ENCODE measurements around the gene CEP44.
"Not testable (repeated sequence)": the region's sequence is repeated elsewhere in the genome, so short reads cannot be mapped to it uniquely, and the experiment has no call there.

CEP44 gene

DNA sequence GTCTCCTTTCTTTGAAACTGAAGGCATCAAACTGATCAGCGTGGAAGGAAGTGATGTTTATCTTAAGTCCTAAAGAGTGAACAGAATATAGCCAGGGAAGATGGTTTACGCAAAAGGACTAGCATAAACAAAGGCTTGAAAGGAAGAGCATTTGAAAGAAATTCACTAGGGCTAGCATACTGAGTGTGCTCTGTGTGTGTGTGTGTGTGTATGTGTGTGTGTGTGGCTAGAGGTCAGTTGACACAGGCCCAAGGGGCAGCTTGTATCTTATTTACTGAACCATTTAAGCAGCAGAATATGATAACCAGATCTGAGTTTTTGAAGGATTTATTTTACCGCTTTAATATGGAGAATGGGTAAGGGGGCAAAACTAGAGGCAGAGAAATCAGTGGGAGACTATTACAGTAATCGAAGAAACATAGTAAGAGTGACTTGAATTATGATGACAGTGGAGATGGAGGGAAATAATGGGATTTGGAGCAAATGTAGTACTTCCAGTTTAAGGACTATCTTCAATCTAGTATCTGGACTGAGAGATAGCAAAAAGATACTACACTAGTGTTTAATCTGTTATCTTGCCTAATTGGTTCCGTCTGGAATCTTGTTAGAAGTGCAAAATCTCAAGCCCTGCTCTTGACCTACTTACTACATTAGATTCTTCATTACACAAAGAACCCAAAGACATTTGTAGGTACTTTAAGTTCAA, 36.9 kb downstream of the CEP44 start:
- DNase-seq (ENCODE audit: low read depth, low spot score) = no peak

DNA sequence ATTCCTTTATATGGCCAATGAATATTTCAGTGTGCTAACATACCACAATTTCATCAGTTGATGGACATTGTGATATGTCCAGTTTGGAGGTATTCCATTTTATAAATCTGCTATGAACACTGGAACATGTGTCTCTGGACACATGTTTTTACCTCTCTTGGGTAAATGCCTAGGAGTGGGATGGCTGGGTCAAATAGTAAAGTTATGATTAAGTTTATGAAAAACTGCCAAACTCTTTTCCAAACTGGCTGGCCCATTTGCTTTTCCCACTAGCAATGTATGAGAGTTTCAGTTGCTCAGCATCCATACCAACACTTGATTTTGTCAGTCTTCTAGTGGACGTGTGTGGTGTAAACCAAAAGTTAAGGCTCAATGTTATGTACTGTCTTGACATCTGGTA, 40.5 kb downstream of the CEP44 start:
- DNase-seq (ENCODE audit: low read depth, low spot score) = no peak

DNA sequence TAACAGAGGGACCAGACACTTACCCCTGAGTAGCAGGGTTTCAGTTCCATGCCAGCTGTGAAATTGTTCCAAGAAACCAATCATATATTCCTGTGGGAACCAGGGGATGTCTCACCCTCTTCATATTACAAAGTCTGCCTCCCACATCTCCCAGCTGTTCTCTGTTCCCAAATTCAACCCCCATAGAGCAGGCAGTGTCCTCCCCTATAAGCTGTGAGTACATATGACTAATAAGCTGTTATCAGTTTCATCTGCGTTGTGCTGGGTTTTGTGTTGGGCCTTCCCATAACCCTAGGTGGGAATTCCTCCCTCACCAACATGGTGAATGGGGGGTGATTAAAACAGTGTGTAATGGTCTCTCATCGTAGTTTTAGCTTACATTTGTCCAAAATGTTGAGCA, 41.0 kb downstream of the CEP44 start:
- DNase-seq (ENCODE audit: low read depth, low spot score) = no peak

DNA sequence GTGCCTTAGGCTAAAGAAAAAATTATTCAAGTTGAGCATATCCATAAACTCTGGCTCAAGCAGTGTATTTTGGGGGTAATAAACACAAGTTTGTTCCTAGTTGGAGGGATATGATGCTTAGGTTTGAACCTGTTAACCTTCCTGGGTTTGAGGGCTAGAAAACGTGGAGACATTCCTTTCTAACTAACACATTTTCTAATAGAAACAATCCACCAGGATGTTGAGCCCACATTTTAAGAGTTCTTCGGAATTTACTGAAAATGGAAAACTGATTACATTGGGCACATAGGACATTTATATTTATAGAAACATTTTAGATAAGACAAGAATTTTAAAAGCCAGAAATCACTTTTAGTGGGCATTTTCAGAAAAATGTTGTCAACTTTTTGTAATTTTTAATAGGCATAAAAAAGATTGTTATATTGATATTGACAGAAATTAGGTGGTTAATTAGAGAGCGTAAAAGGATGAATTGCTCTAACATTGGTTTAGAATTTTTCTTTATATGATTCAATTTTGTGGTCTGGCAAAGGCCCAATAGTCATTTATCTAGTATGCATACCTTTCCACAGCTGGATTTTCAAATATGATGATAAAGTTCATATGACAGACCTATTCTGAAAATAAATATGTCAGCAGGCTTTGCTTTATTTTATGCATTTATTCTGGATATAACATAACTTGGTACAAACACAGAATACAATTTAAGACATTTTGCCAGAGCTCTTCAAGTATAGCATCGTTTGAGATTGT, 49.2 kb downstream of the CEP44 start:
- DNase-seq (ENCODE audit: low read depth, low spot score) = no peak

DNA sequence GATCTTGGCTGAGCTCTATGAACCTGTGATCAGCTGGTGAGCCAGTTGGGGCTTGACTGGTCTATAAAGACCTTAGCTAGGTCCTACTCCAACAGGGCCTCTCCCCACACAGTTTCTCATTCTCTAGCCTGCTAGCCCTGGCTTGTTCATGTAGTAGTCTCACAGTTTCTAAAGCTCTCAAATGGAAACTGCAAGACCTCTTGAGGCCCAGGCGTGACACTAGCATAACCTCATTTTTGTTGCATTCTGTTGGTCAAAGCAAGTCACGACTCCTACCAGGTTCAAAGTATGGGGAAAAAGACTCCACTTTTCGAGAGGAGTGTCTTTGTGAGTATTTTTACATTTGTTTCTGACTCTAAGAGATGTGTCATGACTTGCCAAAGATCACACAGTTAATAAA, 50.9 kb downstream of the CEP44 start:
- DNase-seq (ENCODE audit: low read depth, low spot score) = no peak

DNA sequence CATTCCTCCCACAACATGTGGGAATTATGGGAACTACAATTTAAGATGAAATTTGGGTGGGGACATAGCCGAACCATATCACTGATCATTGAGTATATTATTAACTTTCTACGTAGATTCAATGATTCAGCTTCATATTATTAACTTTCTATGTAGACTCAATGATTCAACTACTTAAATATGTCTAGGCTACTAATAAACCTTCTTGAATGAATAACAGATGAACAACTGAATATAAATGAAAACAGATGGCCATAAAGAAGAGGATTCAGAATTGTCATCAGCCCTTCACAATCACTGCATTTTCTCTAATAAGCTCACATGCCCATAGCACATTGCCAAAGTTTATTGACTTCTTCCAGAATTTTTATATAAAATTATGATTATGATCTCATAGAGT, 57.0 kb downstream of the CEP44 start:
- DNase-seq (ENCODE audit: low read depth, low spot score) = no peak

DNA sequence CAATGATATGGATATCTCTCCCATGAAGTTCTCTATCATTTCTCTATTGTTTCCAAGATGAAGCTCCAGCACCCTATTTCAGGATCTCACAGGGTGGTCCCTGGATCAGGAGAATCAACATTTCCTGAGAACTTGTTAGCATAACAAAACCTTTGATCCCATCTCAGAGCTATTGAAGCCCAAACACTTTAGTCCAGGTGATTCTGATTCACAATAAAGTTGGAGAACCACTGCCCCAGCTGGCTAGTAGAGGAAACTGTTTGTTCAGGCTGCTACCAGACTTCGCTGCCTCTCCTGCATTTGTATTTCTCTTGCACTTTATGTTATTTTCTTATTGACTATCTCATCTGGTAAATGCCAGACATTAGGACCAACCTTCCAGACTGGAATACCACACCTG, 65.4 kb downstream of the CEP44 start:
- no peak for DNase-seq (ENCODE audit: low read depth, low spot score)

DNA sequence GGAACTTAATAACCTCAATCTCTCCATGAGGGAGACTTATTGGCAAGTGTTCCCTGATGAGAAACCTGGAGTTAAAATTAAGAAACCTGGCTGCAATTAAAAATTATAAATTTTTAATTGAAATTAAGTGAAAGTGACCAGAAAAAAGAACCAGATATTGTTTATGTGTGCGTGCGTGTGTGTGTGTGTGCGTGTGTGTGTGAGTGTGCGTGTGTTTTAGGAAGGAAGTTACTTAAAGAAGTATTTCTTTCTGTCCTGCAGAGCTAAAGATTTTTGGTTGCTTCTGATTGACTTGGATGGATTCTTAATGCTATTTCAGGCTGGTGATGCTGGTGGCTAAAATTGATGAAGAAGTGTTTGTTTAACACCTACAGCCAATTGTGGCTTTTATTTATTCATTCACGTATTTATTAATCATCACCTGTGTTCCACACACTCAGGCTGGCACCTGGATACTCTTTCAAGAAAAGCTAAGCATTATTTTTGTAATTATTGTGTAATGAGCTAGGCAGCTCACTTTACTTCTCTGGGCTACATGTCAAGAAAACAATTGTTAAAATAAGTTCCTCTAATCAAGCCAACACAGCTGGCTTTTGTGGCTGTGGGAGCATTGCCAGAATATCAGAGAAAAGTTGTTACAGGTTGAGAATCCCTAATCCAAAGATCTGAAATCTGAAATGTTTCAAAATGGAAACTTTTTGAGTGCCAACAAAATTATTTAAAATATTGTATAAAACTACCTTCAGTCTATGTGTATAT, 68.5 kb downstream of the CEP44 start:
- no peak for DNase-seq (ENCODE audit: low read depth, low spot score)

DNA sequence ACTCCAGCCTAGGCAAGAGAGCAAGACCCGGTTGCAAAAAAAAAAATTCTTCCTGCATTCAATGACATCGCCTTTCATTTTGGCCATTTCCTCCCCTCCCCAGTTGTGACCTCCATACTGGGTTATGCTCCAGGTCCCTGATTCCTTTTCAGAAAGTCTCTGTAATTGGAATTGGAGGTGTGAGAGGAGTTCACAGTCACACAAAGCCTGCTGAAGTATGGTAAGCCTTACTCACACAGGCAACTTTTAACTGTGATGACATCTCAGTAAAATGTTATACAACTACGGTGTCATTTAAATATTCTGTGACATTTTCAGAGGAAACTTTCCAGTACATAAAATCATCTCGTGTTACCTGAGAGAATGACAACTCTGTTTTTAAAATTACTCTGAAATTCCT, 73.6 kb downstream of the CEP44 start:
- no peak for DNase-seq (ENCODE audit: low read depth, low spot score)

DNA sequence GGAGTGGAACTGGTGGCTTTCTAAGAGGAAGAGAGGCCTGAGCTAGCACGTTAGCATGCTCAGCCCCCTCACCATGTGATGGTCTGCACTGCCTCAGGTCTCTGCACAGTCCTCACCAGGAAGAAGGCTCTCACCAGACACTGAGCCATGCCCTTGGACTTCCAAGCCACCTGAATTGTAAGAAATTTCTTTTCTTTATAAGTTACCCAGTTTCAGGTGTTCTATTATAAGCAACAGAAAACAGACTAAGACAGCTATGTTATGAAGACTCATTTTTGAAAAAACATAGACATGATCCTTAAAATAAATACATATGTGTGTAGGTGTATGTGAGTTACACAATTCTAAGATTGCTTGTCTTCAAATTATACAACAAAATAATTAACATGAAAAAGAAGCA, 74.7 kb downstream of the CEP44 start:
- DNase-seq (ENCODE audit: low read depth, low spot score) = no peak

DNA sequence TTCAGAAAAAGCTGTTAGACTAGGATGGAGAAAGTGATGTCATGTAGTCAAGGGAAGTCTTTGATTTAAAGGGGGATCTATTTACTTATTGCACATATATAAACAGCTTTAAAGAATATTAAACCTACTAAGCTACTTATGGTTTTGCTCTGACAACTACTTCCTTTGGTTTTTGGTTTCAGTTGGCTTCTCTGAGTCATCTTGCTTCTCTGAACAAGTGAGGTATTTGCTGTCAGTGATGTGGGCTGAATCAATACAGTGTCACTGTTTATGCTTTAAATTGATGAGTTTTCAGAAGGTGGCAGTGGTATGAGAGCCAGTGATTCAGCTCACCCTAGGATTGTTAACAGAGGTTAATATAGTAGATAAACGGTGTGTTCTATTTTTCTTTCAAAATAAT, 75.1 kb downstream of the CEP44 start:
- no peak for DNase-seq (ENCODE audit: low read depth, low spot score)

DNA sequence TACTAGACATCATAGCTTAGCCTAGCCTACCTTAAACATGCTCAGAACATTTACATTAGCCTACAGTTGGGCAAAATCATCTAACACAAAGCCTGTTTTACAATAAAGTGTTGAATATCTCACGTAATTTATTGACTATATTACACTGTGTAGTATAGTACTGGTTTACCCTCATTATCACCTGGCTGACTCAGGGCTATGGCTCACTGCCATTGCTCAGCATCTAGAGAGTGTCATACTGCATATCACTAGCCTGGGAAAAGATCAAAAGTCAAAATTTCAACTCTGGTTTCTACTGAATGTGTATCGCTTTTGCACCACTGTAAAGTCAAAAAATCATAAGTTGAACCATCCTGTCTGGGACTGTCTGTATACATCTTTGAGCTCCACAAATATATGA, 78.6 kb downstream of the CEP44 start:
- no peak for DNase-seq (ENCODE audit: low read depth, low spot score)

DNA sequence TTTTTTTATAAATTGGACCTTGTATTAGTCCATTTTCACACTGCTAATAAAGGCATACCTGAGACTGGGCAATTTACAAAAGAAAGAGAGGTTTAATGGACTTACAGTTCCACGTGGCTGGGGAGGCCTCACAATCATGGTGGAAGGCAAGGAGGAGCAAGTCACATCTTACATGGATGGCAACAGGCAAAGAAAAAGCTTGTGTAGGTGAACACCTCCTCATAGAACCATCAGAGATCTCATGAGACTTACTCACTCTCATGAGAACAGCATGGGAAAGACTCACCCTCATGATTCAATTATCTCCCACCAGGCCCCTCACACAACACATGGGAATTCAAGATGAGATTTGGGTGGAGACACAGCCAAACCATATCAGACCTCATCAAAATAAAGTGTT, 80.1 kb downstream of the CEP44 start:
- DNase-seq (ENCODE audit: low read depth, low spot score) = not testable (repeated sequence)

DNA sequence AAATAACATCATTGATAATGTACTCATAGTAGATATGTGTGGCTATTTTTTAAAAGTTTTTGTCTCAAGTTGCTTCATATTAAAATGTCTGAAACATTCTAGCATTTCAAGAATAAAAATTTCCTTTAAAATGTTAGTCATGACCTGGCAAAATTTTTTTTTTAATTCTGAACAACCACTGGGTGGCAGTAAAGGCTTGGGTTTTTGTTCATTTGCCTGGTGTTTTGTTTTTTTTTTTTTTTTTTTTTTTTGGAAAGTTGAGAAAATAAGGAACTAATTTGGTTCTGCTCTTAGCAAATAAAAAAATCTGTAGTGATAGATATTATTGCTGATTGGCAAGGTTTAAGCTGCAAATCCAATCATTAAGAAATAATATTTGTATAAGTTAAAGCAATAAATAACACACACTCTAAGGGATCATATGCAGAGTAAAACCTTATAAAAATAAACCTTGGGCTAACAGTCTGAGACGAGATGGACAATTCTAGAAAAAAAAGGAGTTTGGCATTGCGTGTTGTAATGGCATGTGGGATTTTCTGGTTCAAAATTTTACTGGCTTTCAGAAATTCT, 81.4 kb downstream of the CEP44 start:
- no peak for DNase-seq (ENCODE audit: low read depth, low spot score)

DNA sequence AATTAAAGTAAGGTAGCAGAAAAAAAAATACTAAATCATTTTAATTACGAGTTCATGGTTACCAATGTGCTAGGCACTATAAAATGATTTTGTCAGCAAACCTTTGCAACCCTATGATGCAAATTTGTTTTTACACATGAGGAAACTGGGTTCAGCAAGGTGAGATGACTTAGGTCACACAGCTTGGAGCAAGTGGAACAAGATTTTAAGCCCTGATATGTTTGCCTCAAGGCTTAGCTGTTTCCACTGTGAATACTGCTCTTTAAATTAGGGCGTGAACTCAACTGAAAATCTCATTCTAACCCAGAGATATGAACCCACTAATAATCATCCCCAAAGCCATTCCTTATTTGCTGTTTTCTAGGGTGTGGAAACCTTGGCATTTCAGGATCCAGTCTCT, 86.3 kb downstream of the CEP44 start:
- DNase-seq (ENCODE audit: low read depth, low spot score) = no peak

DNA sequence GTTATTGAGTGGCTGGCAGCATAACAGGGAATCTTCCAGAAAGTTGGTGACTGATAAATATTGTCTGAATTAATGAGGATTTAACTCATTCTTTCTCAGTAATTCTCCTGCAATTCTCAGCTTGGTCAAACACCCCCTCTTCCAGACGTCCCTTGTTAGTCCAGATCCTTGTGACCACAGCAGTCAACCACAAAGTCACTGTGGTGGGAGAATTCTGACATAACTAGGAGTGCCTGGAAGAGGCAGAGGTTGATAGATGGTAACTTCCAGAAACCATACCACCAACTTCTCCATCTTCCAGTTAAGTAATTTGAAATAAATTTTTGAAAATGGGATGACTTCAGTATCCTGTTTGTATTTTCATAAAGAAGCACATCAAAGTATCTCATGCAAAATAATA, 90.1 kb downstream of the CEP44 start:
- DNase-seq (ENCODE audit: low read depth, low spot score) = no peak

DNA sequence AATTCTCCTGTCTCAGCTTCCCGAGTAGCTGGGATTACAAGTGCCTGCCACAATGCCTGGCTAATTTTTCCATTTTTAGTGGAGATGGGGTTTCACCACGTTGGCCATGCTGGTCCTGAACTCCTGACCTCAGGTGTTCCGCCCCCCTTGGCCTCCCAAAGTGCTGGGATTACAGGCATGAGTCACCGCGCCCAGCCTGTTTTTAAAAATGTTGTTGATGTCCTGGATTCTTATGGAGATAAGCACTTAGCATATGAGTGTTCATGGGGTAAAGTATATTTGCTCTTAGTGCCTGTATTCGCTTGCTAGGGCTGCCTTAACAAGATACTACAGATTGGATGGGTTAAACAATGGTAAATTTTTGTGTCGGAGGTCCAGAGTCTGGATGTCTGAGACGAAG, 91.7 kb downstream of the CEP44 start:
- DNase-seq (ENCODE audit: low read depth, low spot score) = no peak

DNA sequence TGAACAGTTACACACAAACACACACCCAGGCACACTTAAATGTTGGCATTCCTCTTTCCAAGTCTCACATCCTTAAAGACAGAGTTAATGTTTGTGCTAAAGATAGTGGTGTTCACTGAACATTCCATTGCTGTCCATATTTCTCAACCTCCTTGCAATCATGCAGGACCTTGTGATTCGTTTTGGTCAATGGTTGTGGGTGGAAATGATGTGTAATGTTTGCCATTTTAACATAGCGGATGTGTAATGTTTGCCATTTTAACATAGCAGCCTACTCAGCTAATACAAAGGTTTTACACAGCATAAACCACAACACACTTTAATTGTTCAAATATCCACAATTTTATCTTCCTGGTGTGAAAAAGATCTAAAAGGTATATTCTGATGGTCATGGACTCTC, 93.9 kb downstream of the CEP44 start:
- DNase-seq (ENCODE audit: low read depth, low spot score) = no peak

DNA sequence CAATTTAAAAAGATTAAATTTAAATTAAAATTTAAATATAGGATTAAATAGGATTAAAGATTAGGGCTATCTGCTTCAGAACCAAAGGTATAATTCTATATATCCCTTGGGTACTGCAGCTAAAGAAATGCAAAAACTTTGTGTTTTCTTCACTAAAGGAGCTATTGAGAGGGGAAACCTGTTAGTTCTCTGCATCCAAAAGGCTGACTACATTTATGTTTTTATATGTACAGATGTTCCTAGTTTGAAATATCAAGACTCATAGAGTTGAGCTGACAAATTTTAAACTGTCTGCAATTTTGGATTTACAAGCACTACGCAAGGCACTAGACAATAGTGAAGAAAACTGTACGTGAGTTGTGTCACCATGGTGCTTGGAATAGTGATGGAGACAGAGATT, 95.2 kb downstream of the CEP44 start:
- DNase-seq (ENCODE audit: low read depth, low spot score) = no peak

DNA sequence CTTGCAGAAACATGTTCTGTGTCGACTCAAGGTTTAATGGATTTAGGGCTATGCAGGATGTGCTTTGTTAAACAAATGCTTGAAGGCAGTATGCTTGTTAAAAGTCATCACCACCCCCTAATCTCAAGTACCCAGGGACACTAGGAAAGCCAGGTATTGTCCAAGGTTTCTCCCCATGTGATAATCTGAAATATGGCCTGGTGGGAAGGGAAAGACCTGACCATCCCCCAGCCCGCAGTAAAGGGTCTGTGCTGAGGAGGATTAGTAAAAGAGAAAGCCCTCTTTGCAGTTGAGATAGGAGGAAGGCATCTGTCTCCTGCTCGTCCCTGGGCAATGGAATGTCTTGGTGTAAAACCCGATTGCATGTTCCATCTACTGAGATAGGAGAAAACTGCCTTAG, 96.5 kb downstream of the CEP44 start:
- not testable (repeated sequence) for DNase-seq (ENCODE audit: low read depth, low spot score)

DNA sequence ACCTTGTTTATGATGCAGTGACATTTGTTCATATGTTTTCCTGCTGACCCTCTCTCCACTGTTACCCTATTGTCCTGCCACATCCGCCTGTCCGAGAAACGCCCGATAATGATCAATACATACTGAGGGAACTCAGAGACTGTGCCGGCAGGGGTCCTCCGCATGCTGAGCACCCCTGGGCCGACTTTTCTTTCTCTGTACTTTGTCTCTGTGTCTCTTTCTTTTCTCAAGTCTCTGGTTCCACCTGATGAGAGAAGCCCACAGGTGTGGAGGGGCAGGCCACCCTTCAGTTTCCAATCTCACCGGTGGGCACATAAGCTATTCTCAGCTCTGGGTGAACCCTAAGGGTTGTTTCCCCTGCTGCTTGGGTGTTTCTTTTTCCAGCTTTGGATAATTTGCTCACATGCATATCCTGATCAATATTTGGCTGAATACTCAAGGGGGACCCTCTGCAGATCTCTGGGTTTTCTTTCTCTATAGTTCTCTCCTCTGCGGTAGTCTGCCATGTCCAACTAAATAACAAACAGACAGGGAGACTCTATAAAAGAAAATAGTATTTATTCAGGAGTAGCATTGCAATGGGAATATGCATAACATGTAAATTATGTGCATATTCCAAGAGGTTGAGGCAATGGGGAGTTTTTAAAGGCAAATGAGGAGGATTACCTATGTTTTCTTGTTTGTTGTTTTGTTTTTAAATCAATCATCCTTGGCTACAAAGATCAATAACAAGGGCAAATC, 97.2 kb downstream of the CEP44 start:
- no peak for DNase-seq (ENCODE audit: low read depth, low spot score)

DNA sequence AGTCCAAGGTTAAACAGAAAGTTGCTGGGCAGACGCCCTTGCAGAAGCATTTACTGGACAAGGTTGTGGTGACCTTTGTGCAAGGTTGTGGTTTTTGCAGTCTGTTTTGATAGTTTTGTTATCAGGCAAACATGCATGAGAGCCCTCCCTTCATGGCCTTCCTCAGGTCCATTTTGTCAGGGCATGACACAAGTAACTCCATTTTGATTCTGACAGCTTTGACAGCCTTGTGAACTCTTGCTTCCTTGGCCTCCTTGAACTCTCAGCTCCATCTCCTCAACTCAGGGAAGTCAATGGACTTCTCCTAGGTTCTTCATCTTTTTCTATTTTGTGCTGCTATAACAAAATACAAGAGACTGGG, 97.7 kb downstream of the CEP44 start:
- DNase-seq (ENCODE audit: low read depth, low spot score) = no peak
